ENCODE results near the gene TCTN3. TPM values are rescaled to one million over a fixed set of nuclear protein-coding genes. Genes with fewer than 3 reads are reported as not detected.

TCTN3 gene
- 43.5 and 56.6 TPM in 2 replicates for total RNA-seq

GRCh38 chr10:95693668-95694534 is at the start of gene TCTN3:
Gene TCTN3 (minus strand): TSS chr10:95693927. CDS start chr10:95693899, 28 bp downstream.

GRCh38 chr10:95656291-95657164 is 37.2 kb downstream of the TCTN3 start, which contains the start of gene ALDH18A1:
Gene ALDH18A1 (minus strand): TSS chr10:95656711. CDS start chr10:95653377, 3,334 bp downstream.

Other genes starting within 250 kb of the TCTN3 start
- gene SORBS1, start 132.6 kb downstream of the TCTN3 start, total RNA-seq: 0.15 and 0.17 TPM in 2 replicates
- gene ALDH18A1, start 37.2 kb downstream of the TCTN3 start, total RNA-seq: 92.8 and 135 TPM in 2 replicates
- 0.50 and 1.6 TPM in 2 replicates for gene ENTPD1, start 62.2 kb upstream of the TCTN3 start, total RNA-seq
- gene CC2D2B, start 214.0 kb upstream of the TCTN3 start, total RNA-seq: under 0.01 TPM in 1 of 2 replicates, not detected in the other